ENCODE results near the gene LIMD2.

Gene LIMD2

GRCh38 chr17:63701456-63701820, 1.5 kb upstream of the LIMD2 start:
- no peak for DNase-seq (ENCODE audit: low spot score)

GRCh38 chr17:63700528-63701455, 867 bp upstream of the LIMD2 start:
- DNase-seq (ENCODE audit: low spot score) = peak; percentile 69

GRCh38 chr17:63698886-63699637, 863 bp downstream of the LIMD2 start:
- peak; percentile 69 for DNase-seq (ENCODE audit: low spot score)

GRCh38 chr17:63698381-63698885, 1.5 kb downstream of the LIMD2 start:
- no peak for DNase-seq (ENCODE audit: low spot score)

- peak; percentile 66 for DNase-seq (ENCODE audit: low spot score)
These were observed 2.3 kb downstream of the LIMD2 start for GRCh38 chr17:63697341-63698286.

GRCh38 chr17:63696381-63696961, 3.5 kb downstream of the LIMD2 start:
- DNase-seq (ENCODE audit: low spot score) = peak; percentile 72

GRCh38 chr17:63695889-63696288, 4.0 kb downstream of the LIMD2 start:
- no peak for DNase-seq (ENCODE audit: low spot score)

- DNase-seq (ENCODE audit: low spot score) = no peak
These were observed 4.8 kb downstream of the LIMD2 start for GRCh38 chr17:63694950-63695773.

GRCh38 chr17:63694229-63694949, 5.5 kb downstream of the LIMD2 start:
- DNase-seq (ENCODE audit: low spot score) = peak; percentile 57

GRCh38 chr17:63693411-63694113, 6.4 kb downstream of the LIMD2 start:
- DNase-seq (ENCODE audit: low spot score) = no peak

- no peak for DNase-seq (ENCODE audit: low spot score)
These were observed 7.6 kb downstream of the LIMD2 start for GRCh38 chr17:63692195-63692816.

- no peak for DNase-seq (ENCODE audit: low spot score)
These were observed 10.4 kb downstream of the LIMD2 start for GRCh38 chr17:63689479-63689878.

GRCh38 chr17:63688396-63689020, 11.4 kb downstream of the LIMD2 start:
- no peak for DNase-seq (ENCODE audit: low spot score)

- no peak for DNase-seq (ENCODE audit: low spot score)
These were observed 13.7 kb downstream of the LIMD2 start for GRCh38 chr17:63686138-63686685.

GRCh38 chr17:63685578-63685977, 14.3 kb downstream of the LIMD2 start:
- no peak for DNase-seq (ENCODE audit: low spot score)

GRCh38 chr17:63685041-63685440, 14.9 kb downstream of the LIMD2 start:
- DNase-seq (ENCODE audit: low spot score) = no peak

GRCh38 chr17:63682981-63683380, 16.9 kb downstream of the LIMD2 start:
- DNase-seq (ENCODE audit: low spot score) = no peak

- no peak for DNase-seq (ENCODE audit: low spot score)
These were observed 17.5 kb downstream of the LIMD2 start for GRCh38 chr17:63682441-63682840.

Data from SK-N-DZ (cell line).